GM23338 (cell line): Measurements from ENCODE around the gene PPIP5K1.
A peak's percentile ranks its signal among the peaks of the same experiment; 100 is the strongest.

Source experiments
- CREB1 ChIP-seq: fragments of 250-450 bp; sonication (Bioruptor Pico); IDR thresholded peaks from 2 replicates; pipeline ENCODE4 v1.5.0; 2020; ENCODE audit warnings: low read depth, mild to moderate bottlenecking, moderate library complexity
- CTCF ChIP-seq, 2 experiments: fragments of 200-600 bp in 1 of 2; sonication (generic) in 1 of 2; conservative IDR thresholded peaks; 2 replicates each; pipeline versions ENCODE4 v1.5.1 to v1.6.1; 2016 to 2017; ENCODE audit warnings: antibody characterized with exemption in 2 of 2, low read depth in 2 of 2, mild to moderate bottlenecking in 2 of 2, moderate library complexity in 1 of 2
- EZH2 ChIP-seq: fragments of 200-600 bp; sonication (generic); IDR thresholded peaks from one replicate; pipeline ENCODE4 v1.8.0; 2017; ENCODE audit warnings: antibody characterized with exemption, mild to moderate bottlenecking, low read depth; ENCODE audit not compliant: unreplicated experiment
- EZH2phosphoT487 ChIP-seq: fragments of 200-600 bp; sonication (generic); IDR thresholded peaks from one replicate; pipeline ENCODE4 v1.8.1; 2018; ENCODE audit warnings: antibody characterized with exemption; ENCODE audit not compliant: unreplicated experiment
- POLR2AphosphoS5 ChIP-seq: IDR thresholded peaks from 2 replicates; pipeline ENCODE4 v1.6.1; 2016; ENCODE audit warnings: antibody characterized with exemption, low read depth
- REST ChIP-seq: IDR thresholded peaks from one replicate; pipeline ENCODE4 v1.6.1; 2018; ENCODE audit warnings: antibody characterized with exemption; ENCODE audit not compliant: unreplicated experiment
- STAT1 ChIP-seq: IDR thresholded peaks from one replicate; pipeline ENCODE4 v1.6.1; 2016; ENCODE audit warnings: antibody characterized with exemption; ENCODE audit not compliant: unreplicated experiment

- TF ChIP-seq CREB1 (CRISPR knock-in tag) (no peak), EZH2 (no peak), CTCF (conservative IDR thresholded peaks at IDR 0.05; ENCODE audit: low read depth in 2 of 2) (peak in 1 of 2 experiments; percentile 26; a peak in 1 of 4 replicates), EZH2phosphoT487 (no peak), REST (no peak), POLR2AphosphoS5 (no peak), STAT1 (no peak)
These were observed 61.4 kb downstream of the PPIP5K1 start for GRCh38 chr15:43528542-43529007.
